Left cardiac atrium (tissue), 4 donors: ENCODE measurements around the gene NCOA3. TPM values are rescaled to one million over a fixed set of nuclear protein-coding genes. Genes with fewer than 3 reads are reported as not detected.
"Not testable (repeated sequence)": the region's sequence is repeated elsewhere in the genome, so short reads cannot be mapped to it uniquely, and the experiment has no call there.

Experiments
- ATAC-seq, 2 donors: fragments of 200-7000 bp; cut with Tn5 transposase; one replicate each; pipeline ENCODE4 v1.9.1; 2020; ENCODE audit warnings: mild to moderate bottlenecking in 2 of 2, moderate library complexity in 2 of 2
- DNase-seq: peaks from one replicate; pipeline ENCODE4 v3.0.0-alpha.2; 2020
- intact Hi-C, 2 donors: fragments of 100-400 bp; cut with DNase I; formaldehyde crosslinking; loops; one replicate each; pipeline versions ENCODE4 v1.14.1 to v1.15.1; 2022 to 2023
- long read RNA-seq: library from polyadenylated mRNA; unstranded; transcript quantifications from one replicate; pipeline ENCODE4 v2.0.0, GENCODE V29; 2021
- total RNA-seq, 2 donors: library from RNA; stranded (reverse); fragmentation: NEBNext Ultra II Directional; extraction: Animal tissue kit (Norgen Biotek cat#: 25700); gene quantifications; one replicate each; pipeline ENCODE4 v1.2.1, GENCODE V29; 2021
- donor health status: DM: no; HTN: yes; CAD: no.
- donor health status: DM: no; HTN: yes; CAD: no; lungs with severe emphysema.
- donor health status: DM: yes; HTN: yes; CAD: no.
- donor health status: Dilated cardiomyopathy.

Gene NCOA3
- 10 to 100 TPM; 18.6 to 25.2 TPM for total RNA-seq
- long read RNA-seq, partial matches to known transcripts, result 1 of 2 reads
- long read RNA-seq, other reads (novel, unspliced or antisense), result 1 of 2 reads

- intact Hi-C loops, result loop anchor here (5.0 to 10.0 kb wide), 4 partner anchors 76 to 121 kb away; no protein-coding TSS in a partner anchor
- ATAC-seq (peak; percentile 98 to 99), DNase-seq (peak; percentile 98)
Observed at GRCh38 chr20:47501482-47502270, at the start of gene NCOA3. Gene NCOA3, plus strand, starts transcription at chr20:47501887. Its CDS starts 120,361 bp downstream, at chr20:47622248.

GRCh38 chr20:47452736-47453161 is 48.9 kb upstream of the NCOA3 start:
- intact Hi-C loops, result no loop called here
- DNase-seq, result no peak
- no peak for ATAC-seq

- peak in 1 of 2 donors; percentile 92 for ATAC-seq
- DNase-seq, result no peak
- intact Hi-C loops, result no loop called here
Observed at GRCh38 chr20:47453167-47453782, 48.4 kb upstream of the NCOA3 start.

GRCh38 chr20:47454298-47455132 is 47.2 kb upstream of the NCOA3 start:
- intact Hi-C loops, result no loop called here
- ATAC-seq (no peak), DNase-seq (no peak)

GRCh38 chr20:47455133-47456040 is 46.3 kb upstream of the NCOA3 start:
- intact Hi-C loops, result no loop called here
- ATAC-seq (no peak), DNase-seq (no peak)

GRCh38 chr20:47456041-47456537 is 45.6 kb upstream of the NCOA3 start:
- no peak for ATAC-seq
- intact Hi-C loops, result no loop called here
- DNase-seq, result no peak

- ATAC-seq (no peak), DNase-seq (no peak)
- intact Hi-C loops, result no loop called here
Observed at GRCh38 chr20:47456952-47457724, 44.5 kb upstream of the NCOA3 start.

- intact Hi-C loops, ATAC-seq, DNase-seq: not testable (repeated sequence)
Observed at GRCh38 chr20:47458280-47459050, 43.2 kb upstream of the NCOA3 start.

GRCh38 chr20:47459344-47460073 is 42.2 kb upstream of the NCOA3 start:
- intact Hi-C loops, result no loop called here
- DNase-seq (no peak), ATAC-seq (no peak)

- DNase-seq, ATAC-seq, intact Hi-C loops: not testable (repeated sequence)
Observed at GRCh38 chr20:47460761-47461112, 41.0 kb upstream of the NCOA3 start.

- intact Hi-C loops, result no loop called here
- DNase-seq, result no peak
- ATAC-seq, result no peak
Observed at GRCh38 chr20:47461120-47461685, 40.5 kb upstream of the NCOA3 start.

- ATAC-seq, DNase-seq, intact Hi-C loops: not testable (repeated sequence)
Observed at GRCh38 chr20:47461906-47462305, 39.8 kb upstream of the NCOA3 start.

GRCh38 chr20:47464380-47465101 is 37.1 kb upstream of the NCOA3 start:
- ATAC-seq (peak; percentile 93 to 96), DNase-seq (peak; percentile 64)
- intact Hi-C loops, result no loop called here

GRCh38 chr20:47465335-47466090 is 36.2 kb upstream of the NCOA3 start:
- intact Hi-C loops, result no loop called here
- DNase-seq (no peak), ATAC-seq (no peak)

GRCh38 chr20:47466213-47466612 is 35.5 kb upstream of the NCOA3 start:
- DNase-seq (no peak), ATAC-seq (no peak)
- intact Hi-C loops, result no loop called here
